HG03469 (cell line): ENCODE measurements around the gene ESX1.
"Not testable (repeated sequence)": the region's sequence is repeated elsewhere in the genome, so short reads cannot be mapped to it uniquely, and the experiment has no call there.

ENCODE experiments used
- ATAC-seq: cut with Tn5 transposase; IDR thresholded peaks from one replicate; pipeline ENCODE4 v1.9.1; 2021; ENCODE audit warnings: mild to moderate bottlenecking, moderate library complexity, moderate number of reproducible peaks; ENCODE audit not compliant: unreplicated experiment

ESX1 gene

DNA sequence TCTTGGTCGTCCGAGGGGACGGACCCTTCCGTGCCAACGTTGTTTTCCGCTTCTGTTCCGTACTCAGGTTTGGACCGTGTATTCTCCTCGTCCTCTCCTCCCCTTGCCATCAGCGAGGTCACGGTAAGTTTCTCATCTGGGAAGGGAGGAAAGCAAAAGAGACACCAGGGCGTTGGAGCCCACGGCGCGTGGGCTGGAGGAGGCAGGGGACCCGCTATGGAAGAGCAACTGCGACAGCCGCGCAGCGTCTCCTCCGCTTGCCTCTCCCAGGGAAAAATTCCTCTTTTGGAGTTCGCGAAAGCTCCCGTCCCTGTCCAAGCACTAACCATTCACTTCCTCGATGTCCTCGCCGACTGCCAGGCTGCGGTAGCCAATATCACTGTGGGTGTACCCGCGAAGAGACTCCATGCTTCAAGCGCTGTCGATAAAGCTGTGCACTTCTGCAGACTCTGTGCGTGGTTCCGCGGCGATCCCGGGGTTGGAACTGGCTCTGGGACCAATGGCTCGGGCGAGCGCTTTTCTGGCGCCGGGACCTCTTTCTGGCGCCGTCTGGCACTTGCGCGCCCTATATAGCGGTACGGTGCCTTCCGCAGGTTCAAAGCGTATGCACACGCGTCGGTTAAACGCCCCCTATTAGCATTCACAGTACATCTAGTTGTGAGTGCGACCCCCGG is at the start of gene ESX1:
Gene ESX1, minus strand, starts transcription at position 492 of the 674 bp plus-strand sequence. Its CDS starts 84 bp downstream, at position 408.
- no peak for ATAC-seq

DNA sequence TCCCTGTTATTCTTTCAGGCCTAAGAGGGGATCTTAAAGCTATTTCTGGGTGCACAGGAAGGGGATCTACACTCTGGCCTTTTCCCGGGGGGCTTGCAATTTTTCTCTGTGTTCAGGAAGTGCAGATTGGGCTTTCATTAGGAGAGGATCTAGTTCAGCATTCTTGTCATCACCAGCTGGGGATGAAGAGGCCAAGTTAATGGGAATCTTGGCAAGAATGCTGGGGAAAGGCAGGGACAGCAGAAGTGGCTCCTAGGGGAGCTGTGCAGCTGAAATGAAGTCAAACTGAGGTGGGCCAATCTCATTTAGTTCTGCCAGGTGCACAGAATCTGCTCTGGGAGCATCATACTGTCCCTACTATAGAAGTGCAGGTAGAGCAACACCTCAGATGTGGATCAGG is 40.9 kb upstream of the ESX1 start:
- ATAC-seq, result no peak

DNA sequence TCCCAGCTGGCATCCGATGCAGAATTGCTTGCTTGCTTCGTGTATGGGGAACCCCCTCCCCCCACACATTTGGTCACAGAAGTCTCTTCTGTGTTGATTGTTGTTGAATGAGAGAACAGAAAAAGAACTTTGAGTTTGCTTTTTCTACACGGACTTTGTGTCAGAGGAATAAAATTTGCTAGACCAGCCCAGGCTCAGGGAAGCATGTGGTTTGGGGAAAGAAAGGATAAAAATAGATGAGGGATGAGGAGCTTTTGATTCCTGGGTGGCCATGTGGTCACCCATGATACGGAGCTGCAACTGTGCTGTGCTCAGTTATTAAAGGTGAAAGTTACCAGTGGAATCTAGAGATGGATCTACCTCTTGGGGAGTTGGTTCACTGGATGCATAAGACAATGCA is 34.2 kb upstream of the ESX1 start:
- ATAC-seq, result no peak

DNA sequence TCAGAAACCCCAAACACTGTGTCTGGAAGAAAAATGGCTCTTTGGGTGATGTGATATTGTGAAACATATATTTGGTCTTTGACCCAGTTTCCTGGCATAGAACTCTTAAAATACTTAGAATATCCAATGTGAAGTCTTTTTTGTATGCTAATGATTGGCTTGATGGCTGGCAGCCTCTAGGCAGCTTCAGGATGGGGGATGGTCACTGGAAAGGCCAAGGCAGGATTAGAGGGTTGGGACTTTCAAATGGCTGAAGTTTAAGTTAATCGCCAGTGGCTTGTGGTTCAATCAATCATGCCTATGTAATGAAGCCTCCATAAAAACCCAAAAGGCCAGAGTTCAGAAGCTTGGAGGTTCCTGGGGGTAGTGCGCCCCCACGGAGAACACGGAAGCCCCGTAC is 33.5 kb upstream of the ESX1 start:
- ATAC-seq, result no peak

DNA sequence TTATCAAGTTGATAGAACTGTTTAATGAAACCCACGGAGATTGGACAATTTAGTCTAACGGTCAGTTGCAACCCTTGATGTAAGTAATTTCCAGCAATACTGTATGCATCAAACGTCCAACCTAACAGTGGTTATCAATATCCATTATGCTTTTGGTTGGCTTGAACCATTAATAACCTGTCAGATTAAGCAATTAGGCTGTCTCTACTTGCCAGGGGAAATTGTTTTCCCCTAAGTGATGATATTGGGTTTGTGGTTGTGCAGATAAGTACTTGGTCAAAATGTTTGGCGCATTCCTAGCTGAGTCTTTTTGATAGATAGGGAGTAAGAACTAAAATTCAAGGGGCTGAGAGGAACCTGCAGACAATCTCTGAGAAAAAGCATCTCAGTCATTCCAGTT is 30.5 kb upstream of the ESX1 start:
- no peak for ATAC-seq

DNA sequence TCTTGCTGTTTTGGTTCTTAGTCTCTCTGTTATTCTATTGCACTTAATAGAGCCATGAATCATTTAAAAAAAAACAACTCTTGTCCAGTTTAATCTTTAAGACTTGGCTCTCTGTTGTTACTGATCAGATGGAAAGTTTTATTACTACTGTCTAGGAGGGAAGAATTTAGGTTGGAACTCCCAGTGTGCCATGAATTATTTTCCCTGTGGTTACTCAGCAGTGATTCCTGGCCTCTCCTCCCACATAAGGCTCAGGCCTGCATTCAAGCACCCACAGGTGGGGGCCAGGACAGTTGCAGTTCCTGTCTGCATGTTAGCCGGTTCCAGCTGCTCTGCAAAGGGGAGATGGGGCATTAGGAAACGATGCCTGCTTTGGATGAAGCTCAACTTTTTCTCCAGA is 29.8 kb upstream of the ESX1 start:
- ATAC-seq, result no peak

DNA sequence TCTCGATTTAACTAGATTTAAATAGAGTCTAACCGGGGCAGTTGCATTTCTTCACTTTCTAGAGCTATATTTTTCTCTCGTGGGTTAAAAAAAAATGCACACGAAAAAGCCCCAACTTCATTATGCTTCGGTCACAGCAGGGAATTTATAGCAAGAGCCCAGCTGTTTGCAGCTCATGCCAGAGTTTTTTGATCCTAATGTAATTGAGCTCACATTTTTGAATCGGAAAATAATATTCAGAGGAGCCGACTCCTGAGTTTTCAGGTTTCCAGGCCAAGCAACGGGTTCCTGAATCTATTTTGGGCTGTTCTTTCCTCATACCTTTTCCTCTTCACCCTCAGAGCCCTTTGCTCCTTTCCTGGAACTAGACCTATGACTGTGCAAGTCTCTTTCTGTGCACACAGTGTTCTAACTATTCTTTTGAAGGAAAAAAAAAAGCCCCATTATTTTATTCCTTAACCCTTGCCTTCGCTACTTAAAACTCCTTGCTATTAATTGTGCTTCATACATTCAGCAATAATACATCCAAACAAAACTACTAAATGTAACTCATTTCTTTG is 27.5 kb upstream of the ESX1 start:
- no peak for ATAC-seq

DNA sequence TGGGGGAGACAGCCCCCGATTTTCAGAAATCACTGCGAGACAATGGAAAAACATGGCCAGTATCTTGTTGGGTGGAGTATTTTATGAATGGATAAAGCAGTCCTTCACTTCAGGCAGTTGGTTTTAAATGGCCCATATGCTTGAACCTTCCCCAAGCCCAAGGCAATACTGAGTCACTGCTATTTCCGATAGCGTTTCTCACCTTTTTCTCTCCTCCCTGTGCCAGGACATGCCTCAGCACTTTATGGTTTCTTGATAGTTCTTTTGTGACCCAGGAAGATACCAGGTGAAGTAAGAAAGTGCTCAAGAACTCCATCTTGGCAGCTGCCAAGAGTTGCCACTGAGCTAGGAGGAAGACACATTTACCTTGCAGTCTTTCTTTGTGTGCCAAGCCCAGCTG is 26.8 kb upstream of the ESX1 start:
- no peak for ATAC-seq

DNA sequence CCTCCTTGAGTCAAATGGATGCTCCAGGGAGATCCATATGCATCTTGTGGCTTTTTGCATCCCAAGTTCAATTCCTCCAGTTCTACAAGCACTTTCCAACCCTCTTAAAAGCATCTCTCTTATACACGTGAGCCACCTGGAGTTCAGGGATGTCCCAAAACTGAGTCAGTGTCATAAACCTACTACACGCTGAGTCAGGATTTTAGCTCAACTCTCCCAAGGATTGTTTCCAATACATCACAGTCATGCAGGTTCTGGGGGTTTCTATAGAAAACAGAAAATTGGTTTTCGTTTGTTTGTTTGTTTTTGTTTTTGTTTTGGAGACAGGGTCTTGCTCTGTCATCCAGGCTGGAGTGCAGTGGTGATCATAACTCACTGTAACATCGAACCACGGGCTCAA is 25.9 kb upstream of the ESX1 start:
- ATAC-seq, result no peak

DNA sequence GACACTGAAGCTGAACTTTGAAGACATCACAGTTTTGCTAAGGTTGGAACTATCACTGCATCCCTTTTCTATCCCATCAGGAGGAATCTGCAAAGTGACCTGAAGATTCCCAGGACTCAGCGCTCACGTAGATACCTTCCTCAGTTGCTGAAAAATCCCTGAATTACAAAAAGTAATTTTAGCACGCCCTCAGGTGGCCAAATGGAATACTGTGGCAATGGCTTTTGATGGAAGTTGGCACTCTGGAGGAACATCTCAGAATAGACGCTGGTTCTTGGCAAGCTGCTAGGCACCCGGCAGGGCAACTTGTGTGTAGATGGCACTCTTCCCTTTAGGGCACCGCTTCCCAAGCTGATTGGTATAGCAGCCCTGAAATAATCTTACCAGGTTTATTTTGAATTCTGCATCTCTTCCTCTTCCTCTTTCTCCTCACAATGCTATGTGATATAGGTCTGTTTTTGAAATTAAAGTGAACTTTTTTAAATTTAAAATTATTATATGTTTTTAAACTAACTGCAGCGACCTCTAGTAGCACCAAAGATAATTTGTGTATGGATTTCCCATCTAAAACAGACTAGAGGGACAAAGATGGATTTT is 16.3 kb upstream of the ESX1 start:
- no peak for ATAC-seq

DNA sequence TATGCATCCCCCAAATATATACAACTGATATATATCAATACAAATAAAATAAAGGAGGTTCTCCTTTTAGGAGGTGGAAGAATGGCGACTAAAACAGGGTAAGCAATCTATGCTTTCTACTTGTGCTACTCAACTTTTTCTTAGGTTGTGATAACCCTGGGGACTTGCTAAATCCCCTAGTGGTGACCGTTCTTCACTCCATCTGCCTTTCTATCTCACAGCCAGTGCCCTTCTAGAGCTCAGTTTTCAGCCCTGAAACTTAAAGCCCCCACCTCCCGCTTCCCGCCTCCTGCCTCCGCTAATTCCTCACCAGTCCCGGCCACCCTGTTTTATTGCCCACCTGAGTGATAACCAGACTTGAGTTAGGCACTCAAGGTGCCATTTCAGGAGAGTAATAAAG is 15.5 kb upstream of the ESX1 start:
- ATAC-seq, result no peak

DNA sequence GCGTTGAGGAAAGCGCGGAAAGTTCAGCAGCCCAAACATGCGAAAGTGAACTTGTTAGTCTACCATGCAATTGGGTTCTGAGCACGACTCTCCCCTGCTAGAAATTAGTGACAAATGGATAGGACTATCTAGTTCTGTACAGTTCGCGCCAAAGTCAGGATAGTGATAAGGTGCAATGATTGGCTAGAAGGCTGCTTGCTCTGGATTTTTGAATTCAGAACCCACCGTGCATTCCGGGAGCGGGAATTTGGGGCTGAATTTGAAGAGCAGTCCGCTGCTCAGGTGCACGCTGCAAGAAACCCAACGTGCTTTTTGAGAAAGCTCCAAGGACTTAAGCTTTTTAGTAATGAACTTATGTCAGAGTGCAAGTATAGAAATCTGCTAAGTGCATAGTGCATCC is 732 bp upstream of the ESX1 start:
- ATAC-seq, result no peak

DNA sequence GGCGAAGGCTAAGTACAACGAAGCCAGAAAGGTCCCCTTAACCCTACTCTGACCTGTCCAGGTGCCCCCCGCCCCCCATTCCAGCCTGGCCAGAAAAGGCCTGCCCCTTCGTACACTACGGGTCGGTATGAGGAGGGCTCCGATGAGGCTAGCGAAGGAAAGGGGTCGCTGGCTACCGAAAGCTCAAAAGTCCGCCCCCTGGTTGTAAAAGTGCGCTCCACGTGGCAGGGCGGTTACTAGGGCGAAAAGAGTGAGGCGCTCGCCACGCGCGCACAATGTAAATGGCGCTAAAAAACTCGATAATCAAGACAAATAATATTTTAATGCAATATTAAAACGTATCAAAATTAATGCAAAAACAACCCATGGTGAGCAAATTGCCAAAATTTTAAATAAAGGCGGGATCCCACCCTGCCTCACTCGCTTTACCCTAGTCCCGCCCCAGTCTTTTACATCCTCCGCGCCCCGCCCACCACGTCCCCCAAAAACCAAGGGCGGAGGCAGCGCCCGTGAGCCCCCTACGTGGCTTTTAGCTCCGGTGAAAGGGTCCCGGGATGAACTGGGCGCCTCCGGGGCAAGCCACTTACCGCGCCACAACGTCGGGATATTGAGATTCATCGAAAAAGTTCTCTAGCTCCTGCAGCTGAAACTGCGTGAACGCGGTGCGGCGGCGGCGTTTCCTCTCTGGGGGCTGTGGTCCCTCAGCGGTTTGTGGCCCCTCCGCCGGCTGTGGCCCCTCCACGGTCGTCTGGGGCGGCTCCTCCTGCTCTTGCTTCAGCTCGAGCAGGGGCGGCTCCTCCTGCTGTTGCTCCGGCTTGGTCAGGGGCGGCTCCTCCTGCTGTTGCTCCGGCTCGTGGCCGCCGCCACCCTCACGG is 929 bp downstream of the ESX1 start:
- no peak for ATAC-seq

DNA sequence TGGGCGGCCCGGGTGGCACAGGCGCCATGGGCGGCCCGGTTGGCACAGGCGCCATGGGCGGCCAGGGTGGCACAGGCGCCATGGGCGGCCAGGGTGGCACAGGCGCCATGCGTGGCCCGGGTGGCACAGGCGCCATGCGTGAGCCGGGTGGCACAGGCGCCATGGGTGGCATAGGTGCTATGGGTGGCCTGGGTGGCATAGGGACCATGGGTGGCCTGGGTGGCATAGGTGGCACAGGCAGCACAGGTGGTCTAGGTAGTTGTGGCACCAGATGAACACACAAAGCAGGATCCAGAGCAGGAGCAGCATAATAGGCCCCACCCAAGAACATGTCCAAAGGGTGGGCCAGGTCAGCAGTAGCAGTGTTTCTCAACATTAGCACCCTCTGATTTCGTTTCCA is 4.3 kb downstream of the ESX1 start:
- ATAC-seq, result no peak

DNA sequence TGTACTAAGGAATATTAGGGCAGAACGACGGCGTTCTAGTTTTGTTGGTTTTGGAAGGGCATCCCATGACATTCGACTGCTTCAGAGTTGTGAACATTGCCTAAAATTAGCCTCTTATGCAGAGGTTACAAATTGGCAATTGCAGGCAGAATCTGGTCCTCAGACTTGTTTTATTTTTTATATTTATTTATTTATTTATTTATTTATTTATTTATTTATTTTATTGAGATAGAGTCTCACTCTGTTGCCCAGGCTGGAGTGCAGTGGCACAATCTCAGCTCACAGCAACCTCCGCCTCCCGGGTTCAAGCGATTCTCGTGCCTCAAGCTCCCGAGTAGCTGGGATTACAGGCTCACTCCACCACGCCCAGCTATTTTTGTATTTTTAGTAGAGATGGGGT is 24.7 kb downstream of the ESX1 start:
- not testable (repeated sequence) for ATAC-seq

DNA sequence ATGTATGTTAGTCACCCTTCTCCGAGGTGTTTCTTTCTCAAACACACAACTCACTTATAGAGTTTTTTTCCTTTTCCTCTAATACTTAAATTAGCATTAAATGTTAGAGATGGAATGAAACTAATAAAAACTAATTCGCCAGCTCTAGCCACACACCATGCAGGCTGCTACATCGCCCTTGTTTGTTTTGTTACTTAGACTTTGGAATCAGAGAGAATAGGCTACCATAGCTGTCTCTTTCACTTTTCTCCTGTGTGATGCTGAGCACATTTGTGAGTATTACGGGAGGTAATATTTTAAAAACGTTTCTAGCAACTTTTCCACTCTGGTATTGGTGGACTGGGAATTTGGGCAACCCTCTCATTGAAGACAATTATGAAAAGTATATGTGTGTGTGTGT is 43.5 kb downstream of the ESX1 start:
- no peak for ATAC-seq

DNA sequence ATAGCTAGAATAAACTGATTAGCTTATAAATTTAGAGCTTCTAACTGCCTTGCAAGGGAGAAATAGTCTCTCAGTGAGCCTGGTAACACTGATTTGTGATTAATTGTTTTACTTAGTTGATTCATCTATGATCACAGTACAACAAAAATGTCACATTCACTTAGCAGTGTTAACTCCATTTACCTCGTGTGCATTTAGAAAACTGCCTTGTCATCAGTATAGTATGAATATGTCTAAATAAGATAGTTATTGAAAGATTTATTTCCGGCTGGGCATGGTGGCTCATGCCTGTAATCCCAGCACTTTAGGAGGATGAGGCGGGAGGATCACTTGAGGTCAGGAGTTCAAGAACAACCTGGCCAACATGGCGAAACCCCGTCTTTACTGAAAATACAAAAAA is 49.2 kb downstream of the ESX1 start:
- no peak for ATAC-seq
